Muscle of leg (tissue), 11 donors: ENCODE data around the gene MB21D2. TPM values are rescaled to one million over a fixed set of nuclear protein-coding genes. Genes with fewer than 3 reads are reported as not detected.

Source experiments
- DNase-seq: peaks from one replicate; pipeline ENCODE4 v3.0.0; 2013
- H3K27ac ChIP-seq: one replicate; pipeline ENCODE4 v1.5.1; 2013; ENCODE audit warnings: mild to moderate bottlenecking, low read length, control low read depth
- H3K27me3 ChIP-seq: one replicate; pipeline ENCODE4 v1.6.1; 2013; ENCODE audit warnings: low read length; ENCODE audit not compliant: control insufficient read depth, insufficient read depth
- H3K36me3 ChIP-seq: one replicate; pipeline ENCODE4 v1.6.1; 2013; ENCODE audit warnings: low read length; ENCODE audit not compliant: control insufficient read depth, insufficient read depth
- H3K4me1 ChIP-seq: one replicate; pipeline ENCODE4 v1.6.1; 2013; ENCODE audit warnings: low read length; ENCODE audit not compliant: control insufficient read depth, insufficient read depth
- H3K4me3 ChIP-seq: one replicate; pipeline ENCODE4 v1.5.1; 2013; ENCODE audit warnings: low read length, control low read depth
- H3K9me3 ChIP-seq: replicated peaks from 2 replicates; pipeline ENCODE4 v1.6.1; 2013; ENCODE audit warnings: low read depth, low read length; ENCODE audit not compliant: control insufficient read depth
- WGBS: methylation state at CpG from one replicate; pipeline ENCODE4 v1.1.5; 2013; ENCODE audit warnings: missing lambda C conversion rate; ENCODE audit not compliant: insufficient coverage; 5-methylcytosine and 5-hydroxymethylcytosine counted together
- polyA plus RNA-seq, 8 donors: library from polyadenylated mRNA; unstranded; fragments of 120-200 nt; gene quantifications; one replicate each; pipeline versions ENCODE4 v1.2.1 to v1.2.3, GENCODE V29; 2013; ENCODE audit warnings: inconsistent platforms in 1 of 8, low replicate concordance in 1 of 8; ENCODE audit not compliant: insufficient read length in 8 of 8, insufficient read depth in 1 of 8
- total RNA-seq: library from RNA; stranded (reverse); fragments of 120-200 nt; gene quantifications from one replicate; pipeline ENCODE4 v1.2.4, GENCODE V29; 2013

Gene MB21D2
- total and polyA plus RNA-seq, 9 donors = 11.1 to 16.4 (median 15.8) TPM

GRCh38 chr3:192928720-192929119 is 11.1 kb upstream of the MB21D2 start:
- no peaks in the 10 kb centered on the region for H3K9me3 ChIP-seq
- H3K27ac ChIP-seq = no peak overlapping the region
- H3K36me3 ChIP-seq = no peaks in the 10 kb centered on the region
- DNase-seq = no peak
- H3K27me3 ChIP-seq = no peaks in the 10 kb centered on the region
- no peak overlapping the region for H3K4me3 ChIP-seq
- H3K4me1 ChIP-seq = no peaks in the 10 kb centered on the region
- 97% methylated on average over 2 of the region's 6 CpGs for WGBS

DNA sequence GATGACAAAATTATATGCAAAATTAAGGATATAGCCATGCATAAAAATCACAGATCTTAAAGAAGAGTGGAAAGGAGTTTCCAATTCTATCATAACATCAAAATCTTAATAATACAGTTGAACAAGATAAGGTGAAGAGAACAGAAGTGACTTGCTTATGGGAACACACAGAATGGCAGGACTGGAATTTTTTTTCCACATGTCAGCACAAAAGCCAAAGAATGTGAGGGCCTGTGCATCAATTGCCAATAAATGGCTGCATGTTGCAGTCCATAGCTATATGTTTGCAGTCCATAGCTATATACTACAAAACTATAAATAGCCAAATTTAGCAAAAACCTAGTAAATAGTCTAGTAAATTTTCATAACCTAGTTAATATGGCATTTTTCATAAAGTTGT is 10.4 kb upstream of the MB21D2 start:
- no peak for DNase-seq
- no peaks in the 10 kb centered on the region for H3K4me1 ChIP-seq
- no peak overlapping the region for H3K27ac ChIP-seq
- H3K36me3 ChIP-seq = no peaks in the 10 kb centered on the region
- no peak overlapping the region for H3K4me3 ChIP-seq
- H3K27me3 ChIP-seq = no peaks in the 10 kb centered on the region
- no peaks in the 10 kb centered on the region for H3K9me3 ChIP-seq

DNA sequence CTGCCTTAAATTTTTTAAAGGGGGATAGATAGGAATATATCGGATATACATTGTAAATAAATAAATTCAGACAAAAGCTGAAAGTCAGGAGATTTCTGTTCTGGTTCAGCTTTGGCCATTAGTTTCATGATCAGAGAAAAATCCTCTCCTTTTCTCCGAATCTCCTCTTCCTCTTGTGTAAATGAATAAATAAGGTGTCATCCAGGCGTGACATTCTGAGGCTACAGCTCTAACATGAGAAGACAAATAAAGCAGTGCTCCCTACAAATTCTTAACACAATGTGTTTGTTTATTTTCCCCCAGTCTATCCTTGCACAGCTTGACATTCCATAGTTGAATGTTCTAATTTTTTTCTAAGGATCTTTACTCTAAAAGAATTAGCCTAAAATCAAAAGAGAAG is 9.4 kb upstream of the MB21D2 start:
- Histone ChIP-seq H3K4me1 (no peaks in the 10 kb centered on the region), H3K27me3 (no peaks in the 10 kb centered on the region), H3K4me3 (no peak overlapping the region), H3K9me3 (no peaks in the 10 kb centered on the region), H3K36me3 (no peaks in the 10 kb centered on the region), H3K27ac (no peak overlapping the region)
- DNase-seq = no peak
- WGBS = no CpG with 5 or more reads among the region's 3 CpGs

GRCh38 chr3:192923731-192924130 is 6.1 kb upstream of the MB21D2 start:
- Histone ChIP-seq H3K27me3 (no peaks in the 10 kb centered on the region), H3K9me3 (no peaks in the 10 kb centered on the region), H3K36me3 (no peaks in the 10 kb centered on the region), H3K27ac (no peak overlapping the region), H3K4me3 (no peak overlapping the region), H3K4me1 (peaks cover 8% of the 10 kb centered on the region)
- WGBS = no CpG with 5 or more reads among the region's 2 CpGs
- no peak for DNase-seq

GRCh38 chr3:192921793-192922192 is 4.1 kb upstream of the MB21D2 start:
- no peaks in the 10 kb centered on the region for H3K9me3 ChIP-seq
- H3K4me1 ChIP-seq = peaks cover 13% of the 10 kb centered on the region
- H3K27me3 ChIP-seq = peaks cover 3% of the 10 kb centered on the region
- H3K4me3 ChIP-seq = no peak overlapping the region
- no peak for DNase-seq
- H3K27ac ChIP-seq = no peak overlapping the region
- no peaks in the 10 kb centered on the region for H3K36me3 ChIP-seq

DNA sequence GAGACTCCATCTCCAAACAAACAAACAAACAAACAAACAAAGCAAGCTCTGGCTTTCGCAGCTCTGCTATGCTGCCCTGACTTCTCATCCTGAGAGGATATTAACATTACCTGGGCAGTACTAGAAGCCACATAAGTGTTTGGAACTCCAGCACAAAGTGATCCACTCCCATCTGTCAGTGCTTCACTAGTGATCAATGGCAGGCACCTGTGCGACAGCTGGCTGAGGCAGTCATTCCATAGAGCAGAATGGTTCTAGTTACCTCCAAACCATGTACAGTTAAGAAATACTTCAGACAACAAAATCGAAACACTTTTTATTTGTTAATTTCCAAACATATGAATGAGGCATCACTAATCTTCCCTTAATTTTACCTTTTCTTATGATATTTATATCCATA is 2.8 kb upstream of the MB21D2 start:
- WGBS = 100% methylated on average over 1 of the region's 3 CpGs

GRCh38 chr3:192919901-192920300 is 2.2 kb upstream of the MB21D2 start:
- peaks cover 17% of the 10 kb centered on the region for H3K4me1 ChIP-seq
- no peaks in the 10 kb centered on the region for H3K9me3 ChIP-seq
- DNase-seq = no peak
- no peak overlapping the region for H3K27ac ChIP-seq
- no peak overlapping the region for H3K4me3 ChIP-seq
- H3K27me3 ChIP-seq = peaks cover 11% of the 10 kb centered on the region
- H3K36me3 ChIP-seq = no peaks in the 10 kb centered on the region
- 80% methylated on average over 3 of the region's 10 CpGs for WGBS

More for the DNA sequence above, 2.8 kb upstream of the MB21D2 start:
- H3K36me3 ChIP-seq = no peaks in the 10 kb centered on the region
- peaks cover 13% of the 10 kb centered on the region for H3K4me1 ChIP-seq
- H3K4me3 ChIP-seq = no peak overlapping the region
- peak; percentile 32 for DNase-seq
- peaks cover 11% of the 10 kb centered on the region for H3K27me3 ChIP-seq
- H3K27ac ChIP-seq = no peak overlapping the region
- no peaks in the 10 kb centered on the region for H3K9me3 ChIP-seq

- H3K9me3 ChIP-seq = no peaks in the 10 kb centered on the region
- no CpG with 5 or more reads among the region's 13 CpGs for WGBS
- no peaks in the 10 kb centered on the region for H3K36me3 ChIP-seq
- H3K27me3 ChIP-seq = peaks cover 11% of the 10 kb centered on the region
- H3K4me1 ChIP-seq = peaks cover 21% of the 10 kb centered on the region
- peak overlapping the region; percentile 87 for H3K4me3 ChIP-seq
- DNase-seq = no peak
- peak overlapping the region; percentile 92 for H3K27ac ChIP-seq
Observed at GRCh38 chr3:192918275-192918588, 576 bp upstream of the MB21D2 start.

- WGBS = 0% methylated on average over 28 of the region's 30 CpGs
- Histone ChIP-seq H3K9me3 (no peaks in the 10 kb centered on the region), H3K4me1 (peaks cover 21% of the 10 kb centered on the region), H3K27ac (peak overlapping the region; percentile 88), H3K36me3 (no peaks in the 10 kb centered on the region), H3K27me3 (peaks cover 11% of the 10 kb centered on the region), H3K4me3 (peak overlapping the region; percentile 87)
- peak; percentile 84 for DNase-seq
Observed at GRCh38 chr3:192917028-192917403, 640 bp downstream of the MB21D2 start.

GRCh38 chr3:192916371-192917027 is 1.2 kb downstream of the MB21D2 start:
- H3K4me3 ChIP-seq = peak overlapping the region; percentile 87
- peak; percentile 33 for DNase-seq
- no peaks in the 10 kb centered on the region for H3K36me3 ChIP-seq
- H3K4me1 ChIP-seq = peaks cover 18% of the 10 kb centered on the region
- peaks cover 11% of the 10 kb centered on the region for H3K27me3 ChIP-seq
- no peaks in the 10 kb centered on the region for H3K9me3 ChIP-seq
- peak overlapping the region; percentile 88 for H3K27ac ChIP-seq
- WGBS = under 1% methylated on average over 29 of the region's 35 CpGs

DNA sequence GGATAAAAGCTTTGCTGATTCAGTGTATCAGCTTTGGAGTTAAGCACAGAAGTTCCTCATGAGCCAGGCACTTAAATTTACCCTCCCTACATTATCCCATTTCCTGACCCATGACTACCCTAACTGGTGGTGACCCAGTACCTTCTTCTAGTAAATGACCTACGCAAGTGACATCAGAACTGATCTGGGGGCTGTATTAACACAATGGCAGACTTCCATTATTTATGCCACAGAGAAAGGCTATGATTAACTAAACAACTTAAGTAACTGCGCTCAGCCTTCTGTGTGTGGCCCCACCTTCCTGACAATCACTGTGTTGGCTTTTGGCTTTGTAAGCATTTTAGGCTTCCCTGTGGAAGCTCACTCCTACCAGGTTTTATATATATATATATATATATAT is 1.9 kb downstream of the MB21D2 start:
- Histone ChIP-seq H3K4me3 (no peak overlapping the region), H3K27me3 (peaks cover 11% of the 10 kb centered on the region), H3K27ac (no peak overlapping the region), H3K36me3 (no peaks in the 10 kb centered on the region), H3K4me1 (peaks cover 17% of the 10 kb centered on the region), H3K9me3 (no peaks in the 10 kb centered on the region)
- 100% methylated on average over 1 of the region's 2 CpGs for WGBS
- no peak for DNase-seq
